Naive thymus-derived CD4-positive, alpha-beta T cell (primary cell): Measurements from ENCODE around the gene ADCY7. TPM values are rescaled to one million over a fixed set of nuclear protein-coding genes. Genes with fewer than 3 reads are reported as not detected.

Experiments used
- ATAC-seq: fragments of 150-1000 bp; cut with Tn5 transposase; 2 replicates; pipeline ENCODE4 v1.10.0; 2021; ENCODE audit warnings: mild to moderate bottlenecking, moderate library complexity
- CTCF ChIA-PET: fragments of 350-600 bp; sonication (Branson Sonifier 250); formaldehyde crosslinking; loops from one replicate; lab custom pipeline; 2021; ENCODE audit warnings: antibody characterized with exemption; lab: Charles Lee
- POLR2A ChIA-PET: fragments of 350-600 bp; sonication (Branson Sonifier 250); formaldehyde crosslinking; loops from one replicate; lab custom pipeline; 2021; ENCODE audit warnings: antibody characterized with exemption, inconsistent platforms; lab: Charles Lee
- DNase-seq, 9 donors: peaks; one replicate each; pipeline versions ENCODE4 v3.0.0 to v3.0.0-alpha.2; 2020 to 2022; ENCODE audit warnings: mixed read lengths in 1 of 9
- H3K27ac ChIP-seq: one replicate; pipeline ENCODE4 v1.7.0; 2013; ENCODE audit warnings: mild to moderate bottlenecking, low read depth, low read length, moderate library complexity
- H3K27me3 ChIP-seq, 2 donors: one replicate each; pipeline ENCODE4 v1.7.0; 2013; ENCODE audit warnings: low read length in 2 of 2, mild to moderate bottlenecking in 2 of 2, moderate library complexity in 2 of 2; ENCODE audit not compliant: control insufficient read depth in 2 of 2, insufficient read depth in 2 of 2
- H3K36me3 ChIP-seq, 3 experiments: 1 replicate in 2 of 3; 2 replicates in 1 of 3; pipeline ENCODE4 v1.7.0; 2013; ENCODE audit warnings: low read length in 3 of 3, mild to moderate bottlenecking in 3 of 3, moderate library complexity in 1 of 3; ENCODE audit not compliant: insufficient read depth in 3 of 3, control insufficient read depth in 2 of 3
- H3K4me1 ChIP-seq, 2 donors: one replicate each; pipeline ENCODE4 v1.7.0; 2013; ENCODE audit warnings: low read length in 2 of 2, mild to moderate bottlenecking in 2 of 2, moderate library complexity in 1 of 2; ENCODE audit not compliant: control insufficient read depth in 2 of 2, insufficient read depth in 2 of 2
- H3K4me3 ChIP-seq: 2 replicates; pipeline ENCODE4 v1.7.0; 2013; ENCODE audit warnings: mild to moderate bottlenecking, low read length
- H3K9me3 ChIP-seq, 3 experiments: 1 replicate in 2 of 3; 2 replicates in 1 of 3; pipeline ENCODE4 v1.7.0; 2013; ENCODE audit warnings: low read length in 3 of 3; ENCODE audit not compliant: control insufficient read depth in 2 of 3
- H3K27ac Mint-ChIP-seq, 9 donors: one replicate each; pipeline ENCODE4 v1.8.0; 2020 to 2022; ENCODE audit warnings: mixed read lengths in 9 of 9, mild to moderate bottlenecking in 8 of 9, moderate library complexity in 5 of 9, inconsistent platforms in 2 of 9
- H3K27me3 Mint-ChIP-seq, 5 donors: one replicate each; pipeline ENCODE4 v1.8.0; 2021 to 2022; ENCODE audit warnings: mixed read lengths in 5 of 5, mild to moderate bottlenecking in 1 of 5
- H3K36me3 Mint-ChIP-seq, 5 donors: one replicate each; pipeline ENCODE4 v1.8.0; 2020 to 2022; ENCODE audit warnings: mixed read lengths in 5 of 5, mild to moderate bottlenecking in 3 of 5, inconsistent platforms in 1 of 5
- H3K4me1 Mint-ChIP-seq, 7 donors: one replicate each; pipeline ENCODE4 v1.8.0; 2020 to 2022; ENCODE audit warnings: mixed read lengths in 7 of 7, mild to moderate bottlenecking in 3 of 7, inconsistent platforms in 1 of 7
- H3K4me3 Mint-ChIP-seq, 10 donors: one replicate each; pipeline ENCODE4 v1.8.0; 2020 to 2022; ENCODE audit warnings: mild to moderate bottlenecking in 10 of 10, mixed read lengths in 10 of 10, moderate library complexity in 6 of 10, inconsistent platforms in 2 of 10
- H3K9me3 Mint-ChIP-seq, 11 donors: one replicate each; pipeline ENCODE4 v1.8.0; 2020 to 2022; ENCODE audit warnings: mixed read lengths in 11 of 11, mild to moderate bottlenecking in 4 of 11, inconsistent platforms in 1 of 11, moderate library complexity in 1 of 11
- intact Hi-C, 2 donors: fragments of 100-400 bp; cut with micrococcal nuclease; formaldehyde crosslinking; loops; one replicate each; pipeline ENCODE4 v1.15.1; 2023
- polyA plus RNA-seq, 2 donors: library from polyadenylated mRNA; unstranded; fragments of 300-500 nt; fragmentation: Illumina TruSeq; gene quantifications; one replicate each; pipeline ENCODE4 v1.2.3, GENCODE V29; 2021
- total RNA-seq, 6 experiments: library from RNA in 5 of 6; stranded (reverse) in 5 of 6; gene quantifications; 1 replicate in 5 of 6; 2 replicates in 1 of 6; pipeline ENCODE4 v1.2.3 and lab custom pipeline; 2021 to 2026

ADCY7 gene
- total and polyA plus RNA-seq, 7 experiments from 2014 or later: 62.6 to 326 (median 207) TPM

DNA sequence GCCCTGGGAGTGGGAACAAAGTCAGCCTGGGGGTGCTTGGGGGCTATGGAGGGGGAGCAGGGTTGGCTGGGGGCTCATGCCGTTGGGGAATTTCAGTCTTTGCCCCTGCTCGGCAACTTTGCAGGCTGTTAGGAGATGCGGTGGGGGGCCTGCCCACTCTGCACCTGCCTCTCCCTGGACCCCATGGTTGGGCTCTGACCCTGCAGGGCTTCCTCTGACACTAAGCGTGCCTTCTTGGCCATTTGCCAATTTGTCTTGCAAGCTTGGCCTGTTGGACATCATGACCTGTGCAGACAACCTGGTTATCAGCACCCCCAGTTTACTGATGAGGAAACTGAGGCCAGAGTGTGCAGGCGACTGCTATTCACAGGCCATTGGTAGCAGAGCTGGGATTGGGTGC is 14.6 kb downstream of the ADCY7 start:
- no peaks in the 10 kb centered on the region for H3K9me3 ChIP-seq
- H3K27ac ChIP-seq: peak overlapping the region; percentile 59
- H3K4me3 ChIP-seq: peak overlapping the region; percentile 56
- no peaks in the 10 kb centered on the region for H3K36me3 ChIP-seq
- DNase-seq (no peak), ATAC-seq (no peak)
- H3K27ac Mint-ChIP-seq: peak overlapping the region; percentile 48 to 93 (median 85)
- peaks cover 0 to 2% (median 0%) of the 10 kb centered on the region in 11 donors for H3K9me3 Mint-ChIP-seq
- CTCF ChIA-PET: interaction anchor here (0.6 to 2.3 kb wide), 3 partner anchors 13 to 71 kb away, joined by 3 to 8 read pairs (median 3); no protein-coding TSS in a partner anchor
- H3K4me1 ChIP-seq: peaks cover 89 to 95% of the 10 kb centered on the region in 2 donors
- no peaks in the 10 kb centered on the region for H3K27me3 Mint-ChIP-seq
- peak overlapping the region; percentile 47 to 93 (median 80) for H3K4me3 Mint-ChIP-seq
- intact Hi-C loops: no loop called here
- H3K27me3 ChIP-seq: no peaks in the 10 kb centered on the region
- H3K36me3 Mint-ChIP-seq: peaks cover 0 to 50% (median 9%) of the 10 kb centered on the region in 5 donors
- H3K4me1 Mint-ChIP-seq: peaks cover 75 to 100% (median 87%) of the 10 kb centered on the region in 7 donors
- POLR2A ChIA-PET: interaction anchor here (1.0 to 14.6 kb wide), 2 partner anchors 15 to 47 kb away, joined by 3 to 257 read pairs; partner anchors contain the start of gene ADCY7

DNA sequence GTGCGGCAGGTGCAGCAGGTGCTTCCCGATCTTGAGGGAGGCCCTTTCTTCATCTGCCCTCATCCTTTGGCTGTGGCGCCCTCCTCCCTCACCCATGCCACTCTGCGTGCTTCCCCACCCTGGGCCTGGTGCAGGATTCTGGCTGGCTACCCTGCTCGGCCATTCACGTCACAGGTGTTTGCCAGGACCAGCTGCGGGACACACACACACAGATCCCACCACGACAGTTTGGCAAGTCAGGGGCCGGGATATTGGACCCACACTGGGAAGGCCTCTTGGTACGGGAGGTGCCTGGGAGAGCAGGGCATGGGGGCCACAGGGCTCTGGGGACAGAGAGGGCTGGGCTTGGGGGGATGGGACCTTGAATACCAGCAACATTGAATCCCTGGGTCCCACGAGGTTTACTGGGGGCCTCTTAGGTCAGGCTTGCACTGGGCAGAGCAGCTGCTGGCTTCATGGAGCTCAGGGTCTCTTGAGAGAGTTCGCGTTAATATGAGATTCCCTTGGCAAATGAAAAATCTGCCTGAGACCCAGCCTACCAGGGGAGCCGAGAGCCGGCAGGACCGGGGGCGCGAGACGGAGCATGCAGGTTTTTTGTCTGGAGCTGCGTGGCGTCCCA is 15.1 kb downstream of the ADCY7 start:
- H3K4me3 Mint-ChIP-seq: peak overlapping the region; percentile 47 to 93 (median 80)
- POLR2A ChIA-PET: interaction anchor here (0.6 to 14.6 kb wide), 4 partner anchors 15 to 46 kb away, joined by 3 to 257 read pairs (median 3); partner anchors contain the start of gene ADCY7
- Histone ChIP-seq H3K4me3 (peak overlapping the region; percentile 56), H3K27ac (peak overlapping the region; percentile 59), H3K27me3 (no peaks in the 10 kb centered on the region), H3K4me1 (peaks cover 85 to 93% of the 10 kb centered on the region in 2 donors), H3K36me3 (peaks cover 0 to 4% (median 0%) of the 10 kb centered on the region in 3 experiments), H3K9me3 (peaks cover 0 to 2% (median 0%) of the 10 kb centered on the region in 3 experiments)
- peaks cover 72 to 99% (median 90%) of the 10 kb centered on the region in 7 donors for H3K4me1 Mint-ChIP-seq
- peaks cover 0 to 55% (median 12%) of the 10 kb centered on the region in 5 donors for H3K36me3 Mint-ChIP-seq
- H3K9me3 Mint-ChIP-seq: peaks cover 0 to 2% (median 0%) of the 10 kb centered on the region in 11 donors
- CTCF ChIA-PET: interaction anchor here (1.1 to 2.3 kb wide), 3 partner anchors 8 to 45 kb away, joined by 3 to 8 read pairs (median 4); no protein-coding TSS in a partner anchor
- no peaks in the 10 kb centered on the region for H3K27me3 Mint-ChIP-seq
- no peak for ATAC-seq
- DNase-seq: no peak
- H3K27ac Mint-ChIP-seq: peak overlapping the region; percentile 48 to 93 (median 78)
- intact Hi-C loops: loop anchor here in 1 of 2 donors (1.0 kb wide), 1 partner anchor 15 kb away; the partner anchor contains the start of gene ADCY7

DNA sequence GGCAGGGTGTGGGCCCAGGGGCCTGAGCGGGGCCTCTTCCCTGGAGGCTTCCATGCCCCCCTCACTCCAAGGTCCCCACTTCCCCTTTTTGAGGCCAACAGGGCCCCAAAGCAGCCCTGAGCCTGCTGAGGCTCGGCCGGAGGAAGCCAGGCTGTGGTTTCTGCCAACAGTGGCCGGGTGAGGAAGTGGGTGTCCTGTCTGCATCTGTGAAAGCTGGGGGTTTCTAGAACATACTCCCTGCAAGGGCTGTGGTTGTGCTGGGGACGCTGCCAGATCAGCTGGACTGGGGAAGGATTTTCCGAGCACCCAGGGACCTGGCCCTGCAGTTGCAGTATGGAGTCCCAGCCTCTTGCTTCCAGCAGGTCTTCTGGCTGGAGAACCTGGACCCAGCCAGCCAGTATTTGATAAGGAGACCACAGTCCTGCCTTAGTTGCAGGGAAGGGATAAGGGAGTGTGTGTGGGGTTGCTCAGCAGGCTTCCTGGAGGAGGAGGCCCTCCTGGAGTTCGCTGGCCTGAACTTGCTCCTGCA is 15.7 kb downstream of the ADCY7 start:
- H3K36me3 Mint-ChIP-seq: peaks cover 0 to 54% (median 15%) of the 10 kb centered on the region in 5 donors
- H3K4me1 ChIP-seq: peaks cover 80 to 89% of the 10 kb centered on the region in 2 donors
- no peaks in the 10 kb centered on the region for H3K27me3 ChIP-seq
- peaks cover 0 to 2% (median 0%) of the 10 kb centered on the region in 11 donors for H3K9me3 Mint-ChIP-seq
- ChIA-PET CTCF (interaction anchor here (0.6 to 2.3 kb wide), 4 partner anchors 9 to 63 kb away, joined by 3 to 8 read pairs (median 4); no protein-coding TSS in a partner anchor), POLR2A (interaction anchor here (0.6 to 14.6 kb wide), 5 partner anchors 11 to 45 kb away, joined by 3 to 257 read pairs (median 4); partner anchors contain the start of gene ADCY7)
- peaks cover 70 to 96% (median 87%) of the 10 kb centered on the region in 7 donors for H3K4me1 Mint-ChIP-seq
- no peaks in the 10 kb centered on the region for H3K27me3 Mint-ChIP-seq
- ATAC-seq: peak; percentile 86
- DNase-seq: peak in 6 of 9 donors; percentile 10 to 52 (median 38)
- H3K27ac ChIP-seq: peak overlapping the region; percentile 59
- H3K27ac Mint-ChIP-seq: peak overlapping the region; percentile 73 to 93 (median 85)
- peaks cover 0 to 10% (median 0%) of the 10 kb centered on the region in 3 experiments for H3K36me3 ChIP-seq
- H3K4me3 ChIP-seq: peak overlapping the region; percentile 56
- H3K4me3 Mint-ChIP-seq: peak overlapping the region; percentile 75 to 93 (median 80)
- intact Hi-C loops: loop anchor here in 1 of 2 donors (1.0 kb wide), 1 partner anchor 16 kb away; the partner anchor contains the start of gene ADCY7
- peaks cover 0 to 6% (median 0%) of the 10 kb centered on the region in 3 experiments for H3K9me3 ChIP-seq

DNA sequence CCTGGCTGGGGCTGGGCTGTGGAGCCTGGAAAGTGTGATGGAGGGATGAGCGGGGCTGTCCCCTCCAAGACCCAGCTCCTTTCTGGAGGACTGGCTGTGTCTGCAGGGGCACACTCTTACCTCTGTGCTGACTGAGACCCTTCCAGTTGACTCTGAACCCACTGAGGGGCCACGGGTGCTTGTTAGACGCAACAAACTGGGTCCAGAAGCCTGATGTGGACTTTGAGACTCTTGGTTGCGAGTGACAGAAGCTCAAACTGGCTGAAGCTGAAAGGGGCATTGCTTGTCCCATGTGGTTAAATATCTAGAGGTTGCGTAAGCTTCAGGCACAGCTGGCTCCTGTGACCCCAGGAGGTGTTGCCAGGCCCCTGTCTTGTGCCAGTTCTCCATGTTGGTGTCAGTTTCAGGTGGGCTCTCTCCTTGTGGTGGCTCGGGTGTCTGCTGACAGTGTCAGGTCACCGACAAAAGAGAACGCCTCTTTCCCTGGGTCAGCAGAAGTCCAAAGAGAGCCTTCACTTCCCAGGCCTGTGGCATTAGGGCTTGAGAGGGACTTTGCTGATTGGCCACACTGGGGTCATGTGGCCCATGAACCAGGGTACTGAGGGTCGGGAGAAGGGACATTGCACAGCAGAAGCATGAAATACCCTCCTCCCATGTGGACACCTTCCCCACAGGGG is 16.7 kb downstream of the ADCY7 start:
- Histone ChIP-seq H3K4me3 (no peak overlapping the region), H3K27me3 (no peaks in the 10 kb centered on the region), H3K9me3 (peaks cover 0 to 6% (median 0%) of the 10 kb centered on the region in 3 experiments), H3K36me3 (peaks cover 0 to 17% (median 4%) of the 10 kb centered on the region in 3 experiments), H3K4me1 (peaks cover 75 to 79% of the 10 kb centered on the region in 2 donors), H3K27ac (peak overlapping the region; percentile 59)
- Mint-ChIP-seq H3K4me3 (peak overlapping the region in 9 of 10 donors; percentile 75 to 93 (median 81)), H3K9me3 (peaks cover 0 to 2% (median 0%) of the 10 kb centered on the region in 11 donors), H3K4me1 (peaks cover 63 to 90% (median 84%) of the 10 kb centered on the region in 7 donors), H3K27me3 (no peaks in the 10 kb centered on the region), H3K27ac (peak overlapping the region in 8 of 9 donors; percentile 77 to 93 (median 86)), H3K36me3 (peaks cover 0 to 46% (median 15%) of the 10 kb centered on the region in 5 donors)
- ChIA-PET POLR2A (interaction anchor here (0.6 to 14.6 kb wide), 5 partner anchors 10 to 426 kb away, joined by 3 to 257 read pairs (median 4); partner anchors contain the start of gene ADCY7), CTCF (interaction anchor here (0.6 to 4.0 kb wide), 5 partner anchors 8 to 43 kb away, joined by 3 to 15 read pairs (median 3); partner anchors contain the start of gene ADCY7)
- ATAC-seq (no peak), DNase-seq (no peak)
- intact Hi-C loops: loop anchor here in 1 of 2 donors (1.0 kb wide), 1 partner anchor 17 kb away; the partner anchor contains the start of gene ADCY7

DNA sequence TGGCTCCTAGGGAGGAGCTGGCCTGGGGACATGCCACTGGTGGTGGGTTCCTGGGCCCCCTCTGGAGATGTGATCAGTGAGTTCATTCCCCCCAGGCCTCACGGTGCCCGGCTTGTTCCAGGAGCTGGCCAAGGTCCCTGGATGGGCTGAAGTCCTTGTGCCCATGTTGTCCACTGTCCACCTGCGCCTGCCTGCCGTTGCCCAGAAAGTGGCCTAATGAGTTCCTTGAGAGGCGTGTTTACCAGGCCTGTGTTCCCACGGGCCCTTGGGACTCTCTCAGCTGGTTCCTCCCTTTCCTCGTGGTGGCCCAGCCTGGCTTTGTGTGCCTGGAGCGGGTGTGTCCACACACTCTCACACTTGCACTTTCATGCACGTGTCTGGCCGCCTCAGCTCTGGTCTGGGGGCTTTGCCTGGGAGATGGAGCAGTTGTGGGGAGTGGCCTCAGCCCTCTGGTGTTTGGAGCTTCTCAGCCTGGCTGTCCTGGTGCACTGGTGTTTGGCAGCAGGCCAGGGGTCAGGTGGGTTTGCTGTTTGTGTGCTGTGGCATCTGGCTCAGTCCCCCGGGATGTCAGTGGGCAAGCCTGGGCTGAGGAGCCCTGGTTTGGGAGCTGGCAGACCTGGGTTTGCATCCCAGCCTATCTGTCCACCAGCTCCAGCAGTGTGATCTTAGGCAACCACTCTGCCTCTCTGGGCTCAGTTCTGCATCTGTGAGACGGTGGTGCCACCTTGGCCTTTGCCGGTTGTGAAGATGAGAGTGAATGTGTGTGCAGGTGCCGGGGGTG is 18.0 kb downstream of the ADCY7 start:
- Histone ChIP-seq H3K9me3 (peaks cover 0 to 6% (median 0%) of the 10 kb centered on the region in 3 experiments), H3K4me1 (peaks cover 63 to 66% of the 10 kb centered on the region in 2 donors), H3K27me3 (no peaks in the 10 kb centered on the region), H3K27ac (peak overlapping the region; percentile 59), H3K4me3 (peak overlapping the region; percentile 2), H3K36me3 (peaks cover 0 to 28% (median 11%) of the 10 kb centered on the region in 3 experiments)
- ATAC-seq: no peak
- CTCF ChIA-PET: interaction anchor here (0.7 to 4.0 kb wide), 4 partner anchors 9 to 39 kb away, joined by 3 to 15 read pairs (median 6); partner anchors contain the start of gene ADCY7
- intact Hi-C loops: no loop called here
- POLR2A ChIA-PET: interaction anchor here (0.7 to 14.6 kb wide), 4 partner anchors 18 to 88 kb away, joined by 3 to 257 read pairs (median 4); partner anchors contain the start of gene ADCY7
- Mint-ChIP-seq H3K27me3 (no peaks in the 10 kb centered on the region), H3K4me1 (peaks cover 58 to 87% (median 74%) of the 10 kb centered on the region in 7 donors), H3K36me3 (peaks cover 0 to 42% (median 23%) of the 10 kb centered on the region in 5 donors), H3K4me3 (peak overlapping the region in 9 of 10 donors; percentile 65 to 93 (median 79)), H3K9me3 (peaks cover 0 to 2% (median 0%) of the 10 kb centered on the region in 11 donors), H3K27ac (peak overlapping the region; percentile 74 to 91 (median 84))
- peak in 3 of 9 donors; percentile 33 to 39 (median 35) for DNase-seq
